ENCODE data around the gene ACOX3. TPM values are rescaled to one million over a fixed set of nuclear protein-coding genes. Genes with fewer than 3 reads are reported as not detected.

The ACOX3 gene
- total and polyA plus RNA-seq, 9 of the 15 experiments (the other 6 are each of a cell fraction or from before 2014, with no cell fraction given) = 0.68 to 7.3 (median 3.7) TPM

- TF ChIP-seq TCF7L2 (IDR thresholded peaks at IDR 0.05; ENCODE audit: low read depth, low read length) = no peak
- no peak for TF ChIP-seq ZKSCAN3 (CRISPR knock-in tag; IDR thresholded peaks at IDR 0.05)
- no peak for TF ChIP-seq AFF1 (IDR thresholded peaks at IDR 0.05; ENCODE audit: low read depth in 1 of 2, partially characterized antibody in 2 of 2)
- no peak for TF ChIP-seq GATAD2A (IDR thresholded peaks at IDR 0.05)
- no peak for TF ChIP-seq ZNF395 (CRISPR knock-in tag; IDR thresholded peaks at IDR 0.05)
- no peak for TF ChIP-seq ELK3 (CRISPR knock-in tag; IDR thresholded peaks at IDR 0.05)
- TF ChIP-seq ZNF449 (CRISPR knock-in tag; IDR thresholded peaks at IDR 0.05) = no peak
- TF ChIP-seq RBM25 (IDR thresholded peaks at IDR 0.05; ENCODE audit: low read depth, low read length, severe bottlenecking) = no peak
Observed at GRCh38 chr4:8434251-8435073, 6.1 kb downstream of the ACOX3 start (continued).

Data from K562 (cell line).